ENCODE data around the gene MAPRE2. TPM values are rescaled to one million over a fixed set of nuclear protein-coding genes. Genes with fewer than 3 reads are reported as not detected.

Gene MAPRE2
- total RNA-seq, 2 donors from 2014 or later: 31.8 to 54.2 TPM

DNA sequence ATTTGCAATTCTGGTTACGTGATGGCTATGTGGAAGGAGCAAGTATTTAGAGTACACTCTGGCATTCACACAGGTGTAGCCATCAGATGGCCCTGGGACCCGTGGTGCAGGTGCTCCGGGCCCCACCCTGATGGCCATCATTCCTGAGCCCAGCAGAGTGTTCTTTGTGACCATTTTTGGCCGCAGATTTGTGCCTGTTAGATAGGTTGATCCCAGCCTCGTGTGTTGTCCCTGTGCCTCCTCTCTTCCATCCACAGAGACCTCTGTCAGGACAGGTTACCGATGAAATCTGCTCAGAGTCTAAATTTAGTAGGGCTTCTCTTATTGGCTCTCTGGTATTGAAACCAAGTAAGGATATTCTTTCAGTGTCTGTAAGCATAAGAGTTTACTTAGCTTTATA, 33.9 kb downstream of the MAPRE2 start:
- Histone ChIP-seq H3K36me3 (no peaks in the 10 kb centered on the region), H3K4me3 (no peak overlapping the region), H3K27ac (peak overlapping the region; percentile 37 to 52), H3K9me3 (no peaks in the 10 kb centered on the region), H3K27me3 (replicated peaks; ENCODE audit: insufficient read depth) (no peaks in the 10 kb centered on the region), H3K4me1 (ENCODE audit: control insufficient read depth in 1 of 2, low read depth in 2 of 2) (peaks cover 31 to 61% of the 10 kb centered on the region in 2 donors)
- ATAC-seq (ENCODE audit: insufficient number of reproducible peaks, low FRiP score, low read depth) (no peak), DNase-seq (ENCODE audit: low spot score) (no peak)
- no peak for TF ChIP-seq CTCF (IDR thresholded peaks at IDR 0.05)

DNA sequence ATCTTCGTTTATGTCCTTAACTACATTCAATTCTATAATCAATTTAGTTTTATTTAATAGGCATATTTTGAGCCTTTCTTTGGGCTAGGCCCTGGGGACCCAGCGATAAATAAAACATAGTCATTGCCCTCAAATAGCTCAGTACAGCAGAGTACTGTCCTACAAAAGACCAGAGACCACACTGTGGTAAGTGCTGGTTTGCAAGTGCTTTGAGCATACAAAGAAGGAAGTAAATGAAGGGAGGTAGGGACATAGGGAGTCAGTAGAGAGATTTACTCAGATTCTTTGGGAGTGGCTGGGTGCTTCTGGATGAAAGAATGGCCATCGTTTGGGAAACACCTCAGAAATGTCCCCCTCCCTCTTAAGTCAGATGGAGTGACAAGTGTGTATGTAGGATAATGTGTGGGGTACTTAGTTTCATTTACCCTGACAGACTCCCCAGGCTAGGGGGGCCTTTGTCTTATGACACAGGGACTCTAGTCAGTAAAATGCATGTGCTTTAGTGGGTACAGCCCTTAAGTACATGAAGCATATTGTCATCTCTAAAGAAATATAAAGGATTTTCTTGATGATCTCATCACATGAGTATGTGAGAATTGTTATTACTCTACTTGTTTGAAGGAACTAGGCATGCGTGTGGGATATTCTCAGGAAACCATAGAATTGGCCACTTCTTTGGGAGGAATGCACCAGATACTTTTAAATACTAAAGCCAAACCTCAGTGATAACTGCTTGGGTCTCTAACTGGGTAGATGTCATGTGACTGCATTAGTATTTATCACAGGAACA, 35.1 kb downstream of the MAPRE2 start:
- ATAC-seq (ENCODE audit: insufficient number of reproducible peaks, low FRiP score, low read depth) (no peak), DNase-seq (ENCODE audit: low spot score) (no peak)
- Histone ChIP-seq H3K36me3 (no peaks in the 10 kb centered on the region), H3K4me3 (no peak overlapping the region), H3K27ac (peak overlapping the region in 1 of 2 donors; percentile 3), H3K9me3 (no peaks in the 10 kb centered on the region), H3K27me3 (replicated peaks; ENCODE audit: insufficient read depth) (no peaks in the 10 kb centered on the region), H3K4me1 (ENCODE audit: control insufficient read depth in 1 of 2, low read depth in 2 of 2) (peaks cover 31 to 58% of the 10 kb centered on the region in 2 donors)
- TF ChIP-seq CTCF (IDR thresholded peaks at IDR 0.05): no peak

DNA sequence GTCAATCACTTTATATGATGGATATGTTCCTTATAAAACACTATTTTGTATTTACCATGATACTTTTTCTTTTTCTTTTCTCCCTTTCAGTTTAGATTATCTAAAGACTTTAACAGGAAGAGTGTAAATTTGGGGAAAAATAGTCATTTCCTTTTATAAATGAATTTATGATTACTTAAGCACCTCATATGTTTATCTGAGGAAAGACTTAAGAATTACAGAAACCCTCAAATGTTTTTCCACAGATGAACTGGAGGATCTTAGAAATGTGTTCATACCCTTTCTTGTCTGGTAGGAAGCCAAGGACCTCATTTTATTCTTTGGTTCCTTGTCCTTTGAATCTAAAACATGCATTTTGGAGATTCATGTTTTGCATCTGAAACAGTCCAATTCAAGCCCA, 36.7 kb downstream of the MAPRE2 start:
- ATAC-seq (ENCODE audit: insufficient number of reproducible peaks, low FRiP score, low read depth) (no peak), DNase-seq (ENCODE audit: low spot score) (no peak)
- no peak overlapping the region for H3K4me3 ChIP-seq
- no peaks in the 10 kb centered on the region for H3K27me3 ChIP-seq (replicated peaks; ENCODE audit: insufficient read depth)
- no peaks in the 10 kb centered on the region for H3K9me3 ChIP-seq
- no peak overlapping the region for H3K27ac ChIP-seq
- peaks cover 28 to 45% of the 10 kb centered on the region in 2 donors for H3K4me1 ChIP-seq (ENCODE audit: control insufficient read depth in 1 of 2, low read depth in 2 of 2)
- no peaks in the 10 kb centered on the region for H3K36me3 ChIP-seq
- TF ChIP-seq CTCF (IDR thresholded peaks at IDR 0.05): no peak

GRCh38 chr18:35080058-35080457, 38.8 kb downstream of the MAPRE2 start:
- TF ChIP-seq CTCF (IDR thresholded peaks at IDR 0.05): no peak

DNA sequence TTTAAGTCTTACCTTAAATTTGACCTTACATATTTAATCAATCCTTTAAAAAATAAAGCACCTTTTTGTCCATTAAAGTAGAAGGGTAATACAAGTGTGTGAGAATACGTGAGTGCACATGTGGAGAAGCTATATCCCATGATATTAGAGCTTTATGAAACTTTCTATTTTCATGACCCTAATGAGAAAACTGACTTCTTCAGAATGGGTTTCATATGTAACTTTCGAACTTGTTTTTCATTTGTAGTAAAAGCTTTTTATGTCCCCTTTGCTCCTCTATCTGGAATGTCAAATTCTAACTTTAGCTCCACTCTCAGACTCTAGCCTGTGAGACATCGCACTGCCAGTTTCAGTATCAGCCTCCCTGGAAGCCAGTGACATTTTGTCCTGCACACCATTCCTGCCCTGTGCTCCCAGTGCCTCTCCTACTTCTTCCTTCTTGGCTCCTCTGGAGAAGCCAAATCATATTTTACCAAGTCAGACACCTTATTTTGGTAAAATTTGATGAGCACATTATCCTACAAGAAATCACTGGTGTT, 42.0 kb downstream of the MAPRE2 start:
- ATAC-seq (ENCODE audit: insufficient number of reproducible peaks, low FRiP score, low read depth): no peak

More at GRCh38 chr18:35080058-35080457, 38.8 kb downstream of the MAPRE2 start:
- no peak overlapping the region for H3K27ac ChIP-seq
- H3K4me1 ChIP-seq (ENCODE audit: control insufficient read depth in 1 of 2, low read depth in 2 of 2): peaks cover 26 to 46% of the 10 kb centered on the region in 2 donors
- H3K27me3 ChIP-seq (replicated peaks; ENCODE audit: insufficient read depth): no peaks in the 10 kb centered on the region
- ATAC-seq (ENCODE audit: insufficient number of reproducible peaks, low FRiP score, low read depth) (no peak), DNase-seq (ENCODE audit: low spot score) (no peak)
- no peak overlapping the region for H3K4me3 ChIP-seq
- no peaks in the 10 kb centered on the region for H3K36me3 ChIP-seq
- no peaks in the 10 kb centered on the region for H3K9me3 ChIP-seq

More for the DNA sequence above, 42.0 kb downstream of the MAPRE2 start:
- no peaks in the 10 kb centered on the region for H3K27me3 ChIP-seq (replicated peaks; ENCODE audit: insufficient read depth)
- H3K4me1 ChIP-seq (ENCODE audit: control insufficient read depth in 1 of 2, low read depth in 2 of 2): peaks cover 25 to 43% of the 10 kb centered on the region in 2 donors
- H3K9me3 ChIP-seq: no peaks in the 10 kb centered on the region
- peak overlapping the region; percentile 59 to 66 for H3K27ac ChIP-seq
- H3K4me3 ChIP-seq: peak overlapping the region; percentile 44
- no peak for DNase-seq (ENCODE audit: low spot score)
- H3K36me3 ChIP-seq: no peaks in the 10 kb centered on the region
- no peak for TF ChIP-seq CTCF (IDR thresholded peaks at IDR 0.05)

Data from thoracic aorta (tissue), 2 donors.